Lower leg skin (tissue), 3 donors: Measurements from ENCODE around the gene IDNK.
A peak's percentile ranks its signal among the peaks of the same experiment; 100 is the strongest.

ENCODE experiments used
- CTCF ChIP-seq, 3 donors: fragments of 450-650 bp; IDR thresholded peaks; one replicate each; pipeline ENCODE4 v1.5.1; 2016; ENCODE audit warnings: antibody characterized with exemption in 3 of 3, mild to moderate bottlenecking in 3 of 3, moderate library complexity in 2 of 3
- POLR2A ChIP-seq, 2 donors: fragments of 450-650 bp; IDR thresholded peaks; one replicate each; pipeline ENCODE4 v1.6.1; 2016 to 2017; ENCODE audit warnings: antibody characterized with exemption in 2 of 2, mild to moderate bottlenecking in 1 of 2, moderate library complexity in 1 of 2

DNA sequence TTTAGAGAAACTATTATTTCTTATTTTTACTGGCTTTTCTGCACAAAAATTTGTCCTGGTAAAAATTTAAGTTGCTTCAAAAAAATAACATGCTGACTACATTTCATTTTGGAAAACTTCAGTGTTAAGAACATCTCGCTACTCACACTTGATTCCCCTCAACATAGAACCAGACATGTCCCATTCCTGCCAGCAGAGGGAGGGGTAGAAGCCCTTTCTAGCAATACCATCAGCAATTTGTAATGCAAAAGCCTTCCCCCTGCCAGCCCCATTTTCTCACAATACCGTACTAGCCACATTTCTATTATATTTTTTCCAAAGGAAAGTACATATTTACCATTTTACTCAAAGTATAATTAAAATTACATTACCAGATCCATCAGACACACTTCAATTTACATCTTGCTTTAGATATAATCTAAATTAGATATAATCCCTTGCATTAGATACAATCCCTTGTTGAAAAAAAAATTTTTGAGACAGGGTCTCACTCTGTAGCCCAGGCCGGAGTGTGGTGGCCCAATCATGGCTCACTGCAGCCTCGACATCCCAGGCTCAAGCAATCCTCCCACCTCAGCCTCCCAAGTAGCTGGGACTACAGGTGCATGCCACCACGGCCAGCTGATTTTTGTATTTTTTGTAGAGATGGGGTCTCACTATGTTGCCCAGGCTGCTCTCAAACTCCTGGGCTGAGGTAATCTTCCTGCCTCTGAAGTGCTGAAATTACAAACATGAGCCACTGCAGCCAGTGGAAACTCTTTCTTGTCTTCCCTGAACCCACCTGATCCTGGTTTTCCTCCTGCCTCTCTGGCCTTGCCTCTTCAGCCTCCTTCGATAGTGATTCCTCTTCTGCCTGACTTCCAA is 39.6 kb upstream of the IDNK start:
- TF ChIP-seq CTCF (IDR thresholded peaks at IDR 0.05): peak in 1 of 3 donors; percentile 36
- TF ChIP-seq POLR2A (IDR thresholded peaks at IDR 0.05): no peak
